HCT116 (cell line): Measurements from ENCODE around the gene SLC25A28. TPM values are rescaled to one million over a fixed set of nuclear protein-coding genes. Genes with fewer than 3 reads are reported as not detected.

Source experiments
- ATAC-seq: fragments of 200-7000 bp; cut with Tn5 transposase; 2 replicates; pipeline ENCODE4 v1.9.1; 2020; ENCODE audit warnings: mild to moderate bottlenecking, moderate library complexity
- BruUV-seq: library from RNA; stranded (reverse); fragments of 400-500 nt; replicated peaks from 2 replicates; lab custom pipeline; 2021; lab: Mats Ljungman, UMichigan
- CTCF ChIA-PET: fragments of 300-600 bp; sonication (Branson Sonifier 250); formaldehyde crosslinking; loops from one replicate; lab custom pipeline; 2021; ENCODE audit warnings: antibody characterized with exemption; lab: Charles Lee
- POLR2A ChIA-PET: fragments of 300-600, 350-600 bp; sonication (Branson Sonifier 250); formaldehyde crosslinking; loops from one replicate; lab custom pipeline; 2021; ENCODE audit warnings: antibody characterized with exemption; lab: Charles Lee
- RAD21 ChIA-PET, 2 experiments: fragments of 300-600 bp; sonication (Branson Sonifier 250); formaldehyde crosslinking; loops; one replicate each; lab custom pipeline; 2023; ENCODE audit warnings: low total read pairs in 2 of 2; ENCODE audit not compliant: uncharacterized antibody in 2 of 2, unreplicated experiment in 2 of 2, low non-redundant PET in 1 of 2; lab: Charles Lee
- DNase-seq: peaks from one replicate; pipeline ENCODE4 v3.0.0-alpha.2; 2010; ENCODE audit warnings: low read depth, low spot score
- H2AFZ ChIP-seq: fragments of 200-600 bp; shearing (Covaris generic), sonication (generic); 2 replicates; pipeline ENCODE4 v1.6.1; 2017; ENCODE audit warnings: low read depth, mixed run types, mixed read lengths, antibody characterized with exemption, low read length; ENCODE audit not compliant: poor library complexity, severe bottlenecking
- H3K27ac ChIP-seq: 2 replicates; pipeline ENCODE4 v1.5.1; 2012; ENCODE audit warnings: low read depth, low read length
- H3K27me3 ChIP-seq: fragments of 200-600 bp; sonication (generic); 2 replicates; pipeline ENCODE4 v1.6.1; 2016; ENCODE audit warnings: mixed run types, low read length, mixed read lengths; ENCODE audit not compliant: insufficient read depth
- H3K36me3 ChIP-seq, 2 experiments: fragments of 200-500 bp in 1 of 2; fragments of 200-600 bp in 1 of 2; sonication (Bioruptor generic) in 1 of 2; sonication (generic) in 1 of 2; 2 replicates each; pipeline versions ENCODE4 v1.5.1 to v1.6.1; 2014 to 2016; ENCODE audit warnings: low read length in 2 of 2, inconsistent platforms in 1 of 2, mixed read lengths in 1 of 2, mixed run types in 1 of 2; ENCODE audit not compliant: insufficient read depth in 2 of 2, control insufficient read depth in 1 of 2
- H3K4me1 ChIP-seq, 2 experiments: fragments of 200-600 bp in 1 of 2; sonication (generic) in 1 of 2; 2 replicates each; pipeline versions ENCODE4 v1.5.1 to v1.6.1; 2012 to 2017; ENCODE audit warnings: low read length in 2 of 2, inconsistent platforms in 1 of 2, mild to moderate bottlenecking in 1 of 2, mixed read lengths in 1 of 2, mixed run types in 1 of 2, moderate library complexity in 1 of 2; ENCODE audit not compliant: insufficient read depth in 2 of 2, control insufficient read depth in 1 of 2
- H3K4me2 ChIP-seq: fragments of 200-600 bp; sonication (generic); 2 replicates; pipeline ENCODE4 v1.6.1; 2017; ENCODE audit warnings: mixed run types, low read length, mixed read lengths
- H3K4me3 ChIP-seq, 2 experiments: fragments of 200-600 bp in 1 of 2; sonication (generic) in 1 of 2; replicated peaks in 1 of 2; 2 replicates each; pipeline ENCODE4 v1.5.1; 2011 to 2016; ENCODE audit warnings: low read length in 2 of 2, control low read depth in 1 of 2, low read depth in 1 of 2, mild to moderate bottlenecking in 1 of 2, mixed read lengths in 1 of 2, mixed run types in 1 of 2
- H3K79me2 ChIP-seq: fragments of 200-600 bp; sonication (generic); 2 replicates; pipeline ENCODE4 v1.6.1; 2017; ENCODE audit warnings: mild to moderate bottlenecking, mixed run types, low read length, moderate library complexity, mixed read lengths; ENCODE audit not compliant: insufficient read depth
- H3K9ac ChIP-seq: fragments of 200-600 bp; sonication (generic); 2 replicates; pipeline ENCODE4 v1.6.1; 2016; ENCODE audit warnings: low read length, mixed read lengths
- H3K9me2 ChIP-seq: fragments of 200-600 bp; sonication (generic), shearing (Covaris generic); 2 replicates; pipeline ENCODE4 v1.6.1; 2017; ENCODE audit warnings: mixed run types, mild to moderate bottlenecking, moderate library complexity; ENCODE audit not compliant: insufficient read depth
- H3K9me3 ChIP-seq, 2 experiments: fragments of 200-500 bp in 1 of 2; fragments of 200-600 bp in 1 of 2; sonication (Bioruptor generic) in 1 of 2; sonication (generic) in 1 of 2; 2 replicates each; pipeline ENCODE4 v1.6.1; 2014 to 2017; ENCODE audit warnings: low read length in 2 of 2, mixed read lengths in 2 of 2, inconsistent platforms in 1 of 2, low read depth in 1 of 2, mild to moderate bottlenecking in 1 of 2, mixed run types in 1 of 2, moderate library complexity in 1 of 2; ENCODE audit not compliant: control insufficient read depth in 1 of 2, insufficient read depth in 1 of 2
- H4K20me1 ChIP-seq: fragments of 200-600 bp; sonication (generic), shearing (Covaris generic); 2 replicates; pipeline ENCODE4 v1.6.1; 2017; ENCODE audit warnings: mixed run types, mild to moderate bottlenecking, moderate library complexity; ENCODE audit not compliant: insufficient read depth
- CBX3 ChIP-seq: IDR thresholded peaks from 2 replicates; pipeline ENCODE4 v1.6.1; 2012; ENCODE audit warnings: low read depth
- CEBPB ChIP-seq: IDR thresholded peaks from 2 replicates; pipeline ENCODE4 v1.6.1; 2012; ENCODE audit warnings: low read depth
- ELF1 ChIP-seq: IDR thresholded peaks from 2 replicates; pipeline ENCODE4 v1.6.1; 2012; ENCODE audit warnings: low read depth, borderline replicate concordance
- EZH2 ChIP-seq: fragments of 200-600 bp; sonication (generic); IDR thresholded peaks from 2 replicates; pipeline ENCODE4 v1.6.1; 2017; ENCODE audit warnings: antibody characterized with exemption, mixed run types
- EZH2phosphoT487 ChIP-seq: fragments of 200-600 bp; IDR thresholded peaks from 2 replicates; pipeline ENCODE4 v1.6.1; 2018; ENCODE audit warnings: antibody characterized with exemption, borderline replicate concordance
- FOSL1 ChIP-seq: IDR thresholded peaks from 2 replicates; pipeline ENCODE4 v1.6.1; 2012; ENCODE audit warnings: low read depth
- JUND ChIP-seq: IDR thresholded peaks from 2 replicates; pipeline ENCODE4 v1.6.1; 2012
- SIN3A ChIP-seq: IDR thresholded peaks from 2 replicates; pipeline ENCODE4 v1.6.1; 2012; ENCODE audit warnings: low read depth
- SRF ChIP-seq: IDR thresholded peaks from 2 replicates; pipeline ENCODE4 v1.6.1; 2012; ENCODE audit warnings: low read depth
- TCF7L2 ChIP-seq: IDR thresholded peaks from 2 replicates; pipeline ENCODE4 v1.7.0; 2011; ENCODE audit warnings: borderline replicate concordance, inconsistent platforms; ENCODE audit not compliant: insufficient read depth, insufficient read length; ENCODE audit errors: extremely low read depth
- YY1 ChIP-seq: IDR thresholded peaks from 2 replicates; pipeline ENCODE4 v1.6.1; 2011; ENCODE audit warnings: low read length, low read depth, moderate library complexity, mild to moderate bottlenecking; ENCODE audit not compliant: insufficient replicate concordance; ENCODE audit errors: extremely low read depth
- ZFX ChIP-seq: fragments of 450-650 bp; IDR thresholded peaks from 2 replicates; pipeline ENCODE4 v1.6.1; 2017
- ZNF274 ChIP-seq: fragments of 200-500 bp; sonication (Bioruptor generic); IDR thresholded peaks from 2 replicates; pipeline ENCODE4 v1.6.1; 2014; ENCODE audit warnings: mild to moderate bottlenecking, low read depth, low read length, inconsistent platforms
- intact Hi-C: fragments of 100-400 bp; cut with micrococcal nuclease; formaldehyde crosslinking; loops from 2 replicates; pipeline ENCODE4 v1.10.0; 2022
- total RNA-seq: library from RNA; stranded (reverse); gene quantifications from one replicate; pipeline ENCODE4 v1.2.1, GENCODE V29; 2021; ENCODE audit not compliant: unreplicated experiment
- TF ChIP-seq, protein P1 (sequence below): IDR thresholded peaks from 2 replicates; pipeline ENCODE4 v1.6.1; 2012
- TF ChIP-seq, protein P2 (sequence below): IDR thresholded peaks from 2 replicates; pipeline ENCODE4 v1.6.1; 2012; ENCODE audit warnings: low read depth
- TF ChIP-seq, protein P3 (sequence below): IDR thresholded peaks from 2 replicates; pipeline ENCODE4 v1.6.1; 2011; ENCODE audit warnings: mild to moderate bottlenecking, low read length, moderate library complexity; ENCODE audit not compliant: insufficient replicate concordance; ENCODE audit errors: extremely low read depth

SLC25A28 gene
- total RNA-seq, 1 experiment from 2014 or later = 59.5 TPM

DNA sequence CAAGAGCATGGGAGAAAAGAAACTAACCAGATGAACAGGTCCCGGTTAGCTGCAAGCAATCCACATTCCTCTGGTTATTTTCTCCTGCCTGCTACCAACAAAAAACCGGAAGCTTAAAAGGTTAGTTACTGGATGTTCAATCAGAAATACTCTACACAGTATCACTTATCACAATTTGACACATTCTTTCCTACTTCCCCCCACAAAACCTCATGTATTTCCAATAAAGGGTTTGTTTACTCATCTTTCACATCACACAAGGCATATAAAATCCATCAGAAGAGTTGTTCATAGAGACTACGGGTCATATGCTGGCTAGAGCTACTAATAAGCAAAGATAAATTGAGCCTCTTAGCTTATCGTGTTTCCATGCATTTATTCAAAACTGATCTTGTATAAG, 4.8 kb downstream of the SLC25A28 start:
- Histone ChIP-seq H3K9ac (no peak overlapping the region), H2AFZ (no peak overlapping the region), H3K4me3 (no peak overlapping the region), H4K20me1 (no peaks in the 10 kb centered on the region; the same call in 1 of the 2 replicates), H3K27ac (no peak overlapping the region), H3K36me3 (peaks cover 5 to 19% of the 10 kb centered on the region in 2 experiments; a peak in 2 of 4 replicates), H3K9me3 (no peaks in the 10 kb centered on the region), H3K4me1 (peaks cover 8 to 11% of the 10 kb centered on the region in 2 experiments; a peak in 3 of 4 replicates), H3K27me3 (no peaks in the 10 kb centered on the region), H3K4me2 (no peak overlapping the region), H3K9me2 (no peaks in the 10 kb centered on the region), H3K79me2 (peaks cover 49% of the 10 kb centered on the region)
- RAD21 ChIA-PET = no interaction called here
- no peak for DNase-seq
- CTCF ChIA-PET = interaction anchor here (0.8 to 8.4 kb wide), 5 partner anchors 12 to 223 kb away, joined by 3 to 52 read pairs (median 4); no protein-coding TSS in a partner anchor
- BruUV-seq = no TSS peak
- POLR2A ChIA-PET = interaction anchor here (1.8 kb wide), 1 partner anchor 185 kb away, joined by 7 read pairs; the partner anchor contains the start of gene GOT1
- no peak for ATAC-seq
- intact Hi-C loops = no loop called here
- TF ChIP-seq FOSL1 (no peak), ELF1 (no peak), YY1 (no peak), EZH2 (no peak), ZNF274 (no peak), SIN3A (no peak), CEBPB (no peak), ZFX (no peak), EZH2phosphoT487 (no peak), TCF7L2 (no peak), SRF (no peak), JUND (no peak), CBX3 (no peak)
- TF ChIP-seq, protein P1, sequence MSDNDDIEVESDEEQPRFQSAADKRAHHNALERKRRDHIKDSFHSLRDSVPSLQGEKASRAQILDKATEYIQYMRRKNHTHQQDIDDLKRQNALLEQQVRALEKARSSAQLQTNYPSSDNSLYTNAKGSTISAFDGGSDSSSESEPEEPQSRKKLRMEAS = no peak
- TF ChIP-seq, protein P2, sequence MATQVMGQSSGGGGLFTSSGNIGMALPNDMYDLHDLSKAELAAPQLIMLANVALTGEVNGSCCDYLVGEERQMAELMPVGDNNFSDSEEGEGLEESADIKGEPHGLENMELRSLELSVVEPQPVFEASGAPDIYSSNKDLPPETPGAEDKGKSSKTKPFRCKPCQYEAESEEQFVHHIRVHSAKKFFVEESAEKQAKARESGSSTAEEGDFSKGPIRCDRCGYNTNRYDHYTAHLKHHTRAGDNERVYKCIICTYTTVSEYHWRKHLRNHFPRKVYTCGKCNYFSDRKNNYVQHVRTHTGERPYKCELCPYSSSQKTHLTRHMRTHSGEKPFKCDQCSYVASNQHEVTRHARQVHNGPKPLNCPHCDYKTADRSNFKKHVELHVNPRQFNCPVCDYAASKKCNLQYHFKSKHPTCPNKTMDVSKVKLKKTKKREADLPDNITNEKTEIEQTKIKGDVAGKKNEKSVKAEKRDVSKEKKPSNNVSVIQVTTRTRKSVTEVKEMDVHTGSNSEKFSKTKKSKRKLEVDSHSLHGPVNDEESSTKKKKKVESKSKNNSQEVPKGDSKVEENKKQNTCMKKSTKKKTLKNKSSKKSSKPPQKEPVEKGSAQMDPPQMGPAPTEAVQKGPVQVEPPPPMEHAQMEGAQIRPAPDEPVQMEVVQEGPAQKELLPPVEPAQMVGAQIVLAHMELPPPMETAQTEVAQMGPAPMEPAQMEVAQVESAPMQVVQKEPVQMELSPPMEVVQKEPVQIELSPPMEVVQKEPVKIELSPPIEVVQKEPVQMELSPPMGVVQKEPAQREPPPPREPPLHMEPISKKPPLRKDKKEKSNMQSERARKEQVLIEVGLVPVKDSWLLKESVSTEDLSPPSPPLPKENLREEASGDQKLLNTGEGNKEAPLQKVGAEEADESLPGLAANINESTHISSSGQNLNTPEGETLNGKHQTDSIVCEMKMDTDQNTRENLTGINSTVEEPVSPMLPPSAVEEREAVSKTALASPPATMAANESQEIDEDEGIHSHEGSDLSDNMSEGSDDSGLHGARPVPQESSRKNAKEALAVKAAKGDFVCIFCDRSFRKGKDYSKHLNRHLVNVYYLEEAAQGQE = no peak
- TF ChIP-seq, protein P3, sequence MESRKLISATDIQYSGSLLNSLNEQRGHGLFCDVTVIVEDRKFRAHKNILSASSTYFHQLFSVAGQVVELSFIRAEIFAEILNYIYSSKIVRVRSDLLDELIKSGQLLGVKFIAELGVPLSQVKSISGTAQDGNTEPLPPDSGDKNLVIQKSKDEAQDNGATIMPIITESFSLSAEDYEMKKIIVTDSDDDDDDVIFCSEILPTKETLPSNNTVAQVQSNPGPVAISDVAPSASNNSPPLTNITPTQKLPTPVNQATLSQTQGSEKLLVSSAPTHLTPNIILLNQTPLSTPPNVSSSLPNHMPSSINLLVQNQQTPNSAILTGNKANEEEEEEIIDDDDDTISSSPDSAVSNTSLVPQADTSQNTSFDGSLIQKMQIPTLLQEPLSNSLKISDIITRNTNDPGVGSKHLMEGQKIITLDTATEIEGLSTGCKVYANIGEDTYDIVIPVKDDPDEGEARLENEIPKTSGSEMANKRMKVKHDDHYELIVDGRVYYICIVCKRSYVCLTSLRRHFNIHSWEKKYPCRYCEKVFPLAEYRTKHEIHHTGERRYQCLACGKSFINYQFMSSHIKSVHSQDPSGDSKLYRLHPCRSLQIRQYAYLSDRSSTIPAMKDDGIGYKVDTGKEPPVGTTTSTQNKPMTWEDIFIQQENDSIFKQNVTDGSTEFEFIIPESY = no peak
